Measurements from ENCODE around the gene PROCR. TPM values are rescaled to one million over a fixed set of nuclear protein-coding genes. Genes with fewer than 3 reads are reported as not detected.

PROCR gene
- total and polyA plus RNA-seq, 10 donors = 5.0 to 104 (median 26.7) TPM

DNA sequence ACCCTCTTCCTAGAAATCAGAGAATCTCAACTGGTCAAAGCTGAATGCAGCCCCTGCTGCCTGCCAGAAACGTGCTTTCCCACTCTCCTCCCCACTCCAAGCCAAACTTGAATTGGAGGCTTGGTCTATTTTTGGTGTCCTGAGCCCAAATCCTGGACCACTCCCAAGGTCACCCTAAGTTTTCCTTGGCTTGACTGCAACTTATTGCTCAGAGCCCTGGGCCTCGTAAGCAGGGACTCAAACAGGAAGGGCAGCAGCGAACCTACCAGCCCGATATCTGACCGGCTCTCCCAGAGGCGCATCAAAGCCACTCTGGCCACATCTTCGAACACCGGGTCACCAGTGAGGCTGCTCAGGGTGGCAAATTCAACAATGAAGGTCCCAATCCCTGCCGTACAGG is 37.4 kb upstream of the PROCR start:
- DNase-seq = no peak

DNA sequence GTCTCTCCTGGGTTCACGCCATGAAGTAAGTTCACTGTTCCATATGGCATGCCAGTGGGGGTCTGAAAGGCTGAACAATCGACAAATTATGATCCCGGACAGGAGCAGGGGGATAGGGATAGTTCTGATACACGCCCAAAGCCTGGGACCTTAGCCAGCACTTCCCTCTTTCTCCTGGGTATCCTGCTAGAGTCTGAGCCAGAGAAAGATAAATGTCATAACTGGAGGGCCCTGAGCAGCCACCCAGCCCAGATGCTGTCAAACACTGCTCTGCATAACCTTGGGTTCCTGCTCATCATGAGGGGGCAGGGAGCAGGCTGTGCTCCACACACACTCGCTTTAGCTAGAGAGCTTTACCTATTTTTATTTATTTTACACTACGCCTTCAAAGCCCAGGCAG is 37.0 kb upstream of the PROCR start:
- Histone ChIP-seq H3K4me3 (no peak overlapping the region), H3K4me1 (peaks cover 0 to 20% (median 7%) of the 10 kb centered on the region in 6 donors), H3K36me3 (peaks cover 0 to 100% (median 92%) of the 10 kb centered on the region in 6 donors), H3K27me3 (replicated peaks in 1 of 7) (no peaks in the 10 kb centered on the region), H3K27ac (peak overlapping the region in 2 of 8 donors; percentile 37 to 39), H3K9me3 (no peaks in the 10 kb centered on the region)
- no peak for DNase-seq
- 66 to 93% (median 86%) methylated on average over 5 to 6 of the region's 6 CpGs for WGBS, 5 donors
- intact Hi-C loops (cut with DNase I; ENCODE audit: low total_unique reads) = no loop called here
- TF ChIP-seq POLR2A (IDR thresholded peaks at IDR 0.05) (no peak), POLR2AphosphoS5 (IDR thresholded peaks at IDR 0.05) (no peak)
- TF ChIP-seq, protein P1, sequence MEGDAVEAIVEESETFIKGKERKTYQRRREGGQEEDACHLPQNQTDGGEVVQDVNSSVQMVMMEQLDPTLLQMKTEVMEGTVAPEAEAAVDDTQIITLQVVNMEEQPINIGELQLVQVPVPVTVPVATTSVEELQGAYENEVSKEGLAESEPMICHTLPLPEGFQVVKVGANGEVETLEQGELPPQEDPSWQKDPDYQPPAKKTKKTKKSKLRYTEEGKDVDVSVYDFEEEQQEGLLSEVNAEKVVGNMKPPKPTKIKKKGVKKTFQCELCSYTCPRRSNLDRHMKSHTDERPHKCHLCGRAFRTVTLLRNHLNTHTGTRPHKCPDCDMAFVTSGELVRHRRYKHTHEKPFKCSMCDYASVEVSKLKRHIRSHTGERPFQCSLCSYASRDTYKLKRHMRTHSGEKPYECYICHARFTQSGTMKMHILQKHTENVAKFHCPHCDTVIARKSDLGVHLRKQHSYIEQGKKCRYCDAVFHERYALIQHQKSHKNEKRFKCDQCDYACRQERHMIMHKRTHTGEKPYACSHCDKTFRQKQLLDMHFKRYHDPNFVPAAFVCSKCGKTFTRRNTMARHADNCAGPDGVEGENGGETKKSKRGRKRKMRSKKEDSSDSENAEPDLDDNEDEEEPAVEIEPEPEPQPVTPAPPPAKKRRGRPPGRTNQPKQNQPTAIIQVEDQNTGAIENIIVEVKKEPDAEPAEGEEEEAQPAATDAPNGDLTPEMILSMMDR (IDR thresholded peaks at IDR 0.05 in 8 of 11, conservative IDR thresholded peaks at IDR 0.05 in 3 of 11) = no peak

More for the DNA sequence above, 37.4 kb upstream of the PROCR start:
- no peaks in the 10 kb centered on the region for H3K27me3 ChIP-seq (replicated peaks in 1 of 7)
- H3K4me3 ChIP-seq = no peak overlapping the region
- H3K4me1 ChIP-seq = peaks cover 0 to 24% (median 9%) of the 10 kb centered on the region in 6 donors
- no peaks in the 10 kb centered on the region for H3K9me3 ChIP-seq
- H3K36me3 ChIP-seq = peaks cover 0 to 100% (median 93%) of the 10 kb centered on the region in 6 donors
- intact Hi-C loops (cut with DNase I; ENCODE audit: low total_unique reads) = no loop called here
- WGBS, 5 donors = 78 to 96% (median 83%) methylated on average over 9 of the region's 9 CpGs
- peak in 1 of 3 donors; percentile 30 for TF ChIP-seq POLR2AphosphoS5 (IDR thresholded peaks at IDR 0.05)
- TF ChIP-seq POLR2A (IDR thresholded peaks at IDR 0.05) = no peak
- H3K27ac ChIP-seq = peak overlapping the region in 2 of 8 donors; percentile 37 to 39

- Histone ChIP-seq H3K9me3 (no peaks in the 10 kb centered on the region), H3K4me3 (no peak overlapping the region), H3K36me3 (peaks cover 0 to 100% (median 91%) of the 10 kb centered on the region in 6 donors), H3K4me1 (peaks cover 0 to 21% (median 6%) of the 10 kb centered on the region in 6 donors), H3K27ac (no peak overlapping the region), H3K27me3 (replicated peaks in 1 of 7) (no peaks in the 10 kb centered on the region)
- WGBS, 5 donors = 84 to 93% (median 87%) methylated on average over 11 of the region's 11 CpGs
- intact Hi-C loops (cut with DNase I; ENCODE audit: low total_unique reads) = no loop called here
- no peak for DNase-seq
- TF ChIP-seq, protein P1 (IDR thresholded peaks at IDR 0.05 in 8 of 11, conservative IDR thresholded peaks at IDR 0.05 in 3 of 11) = no peak
- no peak for TF ChIP-seq POLR2A (IDR thresholded peaks at IDR 0.05)
- TF ChIP-seq POLR2AphosphoS5 (IDR thresholded peaks at IDR 0.05) = no peak
Observed at GRCh38 chr20:35135867-35136586, 35.8 kb upstream of the PROCR start.

- TF ChIP-seq POLR2AphosphoS5 (IDR thresholded peaks at IDR 0.05) (no peak), POLR2A (IDR thresholded peaks at IDR 0.05) (no peak)
- TF ChIP-seq, protein P1 (IDR thresholded peaks at IDR 0.05 in 8 of 11, conservative IDR thresholded peaks at IDR 0.05 in 3 of 11) = no peak
- Histone ChIP-seq H3K9me3 (no peaks in the 10 kb centered on the region), H3K4me1 (peaks cover 23 to 65% (median 38%) of the 10 kb centered on the region in 6 donors), H3K36me3 (peaks cover 0 to 53% (median 39%) of the 10 kb centered on the region in 6 donors), H3K27ac (peak overlapping the region; percentile 31 to 95 (median 86)), H3K4me3 (peak overlapping the region in 1 of 8 donors; percentile 42), H3K27me3 (replicated peaks in 1 of 7) (no peaks in the 10 kb centered on the region)
- intact Hi-C loops (cut with DNase I; ENCODE audit: low total_unique reads) = loop anchor here (10.0 kb wide), 1 partner anchor 60 kb away; no protein-coding TSS in a partner anchor
- peak; percentile 75 for DNase-seq
- 22 to 42% (median 32%) methylated on average over 7 of the region's 7 CpGs for WGBS, 5 donors
Observed at GRCh38 chr20:35144694-35145093, 27.2 kb upstream of the PROCR start.
